ENCODE data around the gene MAF.

Gene MAF

GRCh38 chr16:79607587-79607986 lies 7.0 kb upstream of the MAF start:
- no peak for TF ChIP-seq CTCF (conservative IDR thresholded peaks at IDR 0.05; ENCODE audit: control insufficient read depth, insufficient read depth, low read depth, low read length)
- no peak overlapping the region for H3K4me3 ChIP-seq (ENCODE audit: control insufficient read depth, low read depth, low read length)
- peak; percentile 61 for DNase-seq (ENCODE audit: low read depth)

- peak; percentile 30 for DNase-seq (ENCODE audit: low read depth)
- no peak for TF ChIP-seq CTCF (conservative IDR thresholded peaks at IDR 0.05; ENCODE audit: control insufficient read depth, insufficient read depth, low read depth, low read length)
- no peak overlapping the region for H3K4me3 ChIP-seq (ENCODE audit: control insufficient read depth, low read depth, low read length)
Observed at GRCh38 chr16:79605999-79606398, 5.5 kb upstream of the MAF start.

- DNase-seq (ENCODE audit: low read depth), result no peak
- TF ChIP-seq CTCF (conservative IDR thresholded peaks at IDR 0.05; ENCODE audit: control insufficient read depth, insufficient read depth, low read depth, low read length), result no peak
- H3K4me3 ChIP-seq (ENCODE audit: control insufficient read depth, low read depth, low read length), result no peak overlapping the region
Observed at GRCh38 chr16:79603055-79603454, 2.5 kb upstream of the MAF start.

GRCh38 chr16:79602628-79603014 lies 2.1 kb upstream of the MAF start:
- H3K4me3 ChIP-seq (ENCODE audit: control insufficient read depth, low read depth, low read length), result no peak overlapping the region
- no peak for DNase-seq (ENCODE audit: low read depth)
- no peak for TF ChIP-seq CTCF (conservative IDR thresholded peaks at IDR 0.05; ENCODE audit: control insufficient read depth, insufficient read depth, low read depth, low read length)

- H3K4me3 ChIP-seq (ENCODE audit: control insufficient read depth, low read depth, low read length), result peak overlapping the region; percentile 8
- TF ChIP-seq CTCF (conservative IDR thresholded peaks at IDR 0.05; ENCODE audit: control insufficient read depth, insufficient read depth, low read depth, low read length), result peak; percentile 76
- DNase-seq (ENCODE audit: low read depth), result peak; percentile 78
Observed at GRCh38 chr16:79601931-79602627, 1.5 kb upstream of the MAF start.

- no peak for DNase-seq (ENCODE audit: low read depth)
- TF ChIP-seq CTCF (conservative IDR thresholded peaks at IDR 0.05; ENCODE audit: control insufficient read depth, insufficient read depth, low read depth, low read length), result no peak
- H3K4me3 ChIP-seq (ENCODE audit: control insufficient read depth, low read depth, low read length), result peak overlapping the region; percentile 39
Observed at GRCh38 chr16:79601092-79601930, 774 bp upstream of the MAF start.
